NAMALWA (cell line): ENCODE measurements around the gene HOXC11.
A peak's percentile ranks its signal among the peaks of the same experiment; 100 is the strongest.

Experiments
- DNase-seq: peaks from one replicate; pipeline ENCODE4 v3.0.0-alpha.2; 2015; ENCODE audit warnings: low spot score

HOXC11 gene

GRCh38 chr12:53997204-53998109 is 24.5 kb downstream of the HOXC11 start:
- no peak for DNase-seq

GRCh38 chr12:53998110-53998899 is 25.4 kb downstream of the HOXC11 start:
- no peak for DNase-seq

GRCh38 chr12:53998900-53999236 is 25.9 kb downstream of the HOXC11 start:
- no peak for DNase-seq

GRCh38 chr12:53999559-54000115 is 26.7 kb downstream of the HOXC11 start:
- no peak for DNase-seq

- DNase-seq, result no peak
Measured at GRCh38 chr12:54000116-54001114, 27.5 kb downstream of the HOXC11 start, which contains the start of gene HOXC9. Gene HOXC9 (plus strand): TSS chr12:54000161. CDS start chr12:54000189, 28 bp downstream.

- no peak for DNase-seq
Measured at GRCh38 chr12:54001283-54002187, 28.6 kb downstream of the HOXC11 start.

GRCh38 chr12:54002278-54002914 is 29.5 kb downstream of the HOXC11 start:
- no peak for DNase-seq

- DNase-seq, result no peak
Measured at GRCh38 chr12:54002915-54003389, 30.0 kb downstream of the HOXC11 start.

GRCh38 chr12:54003625-54004024 is 30.7 kb downstream of the HOXC11 start:
- DNase-seq, result no peak

GRCh38 chr12:54004063-54004840 is 31.3 kb downstream of the HOXC11 start:
- DNase-seq, result no peak

GRCh38 chr12:54004841-54005530 is 32.1 kb downstream of the HOXC11 start:
- no peak for DNase-seq

- DNase-seq, result no peak
Measured at GRCh38 chr12:54005531-54005852, 32.6 kb downstream of the HOXC11 start.

GRCh38 chr12:54005853-54006558 is 33.1 kb downstream of the HOXC11 start:
- peak; percentile 88 for DNase-seq

- DNase-seq, result no peak
Measured at GRCh38 chr12:54006559-54007220, 33.8 kb downstream of the HOXC11 start.

- DNase-seq, result no peak
Measured at GRCh38 chr12:54007538-54008259, 34.8 kb downstream of the HOXC11 start.

GRCh38 chr12:54008260-54008552 is 35.3 kb downstream of the HOXC11 start:
- DNase-seq, result no peak
